C4-2B (cell line): Measurements from ENCODE around the gene SYT1.

Experiments used
- ZFX ChIP-seq: fragments of 450-650 bp; IDR thresholded peaks from 2 replicates; pipeline ENCODE4 v1.6.1; 2017
- TF ChIP-seq, protein P1 (sequence below): fragments of 450-650 bp; conservative IDR thresholded peaks from 2 replicates; pipeline ENCODE4 v1.5.1; 2017; ENCODE audit warnings: mild to moderate bottlenecking

DNA sequence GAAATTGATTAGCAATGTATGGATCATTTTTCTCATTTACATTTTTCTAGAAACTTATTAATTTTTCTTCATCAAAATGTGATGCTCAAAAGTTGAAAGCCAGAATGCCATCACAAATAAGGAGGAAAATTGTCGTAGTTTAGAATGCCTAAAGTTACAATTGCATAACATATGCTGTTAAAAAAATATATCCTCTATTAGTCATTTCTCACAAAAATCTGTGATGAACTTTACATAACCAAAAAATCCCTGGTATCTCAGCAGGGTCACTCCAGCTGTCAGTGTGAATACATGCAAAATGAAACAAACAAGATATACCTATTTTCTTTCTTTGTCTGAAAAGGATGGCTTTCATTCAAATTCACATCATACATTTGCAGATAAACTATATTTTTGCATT lies 467.3 kb downstream of the SYT1 start:
- TF ChIP-seq, protein P1, sequence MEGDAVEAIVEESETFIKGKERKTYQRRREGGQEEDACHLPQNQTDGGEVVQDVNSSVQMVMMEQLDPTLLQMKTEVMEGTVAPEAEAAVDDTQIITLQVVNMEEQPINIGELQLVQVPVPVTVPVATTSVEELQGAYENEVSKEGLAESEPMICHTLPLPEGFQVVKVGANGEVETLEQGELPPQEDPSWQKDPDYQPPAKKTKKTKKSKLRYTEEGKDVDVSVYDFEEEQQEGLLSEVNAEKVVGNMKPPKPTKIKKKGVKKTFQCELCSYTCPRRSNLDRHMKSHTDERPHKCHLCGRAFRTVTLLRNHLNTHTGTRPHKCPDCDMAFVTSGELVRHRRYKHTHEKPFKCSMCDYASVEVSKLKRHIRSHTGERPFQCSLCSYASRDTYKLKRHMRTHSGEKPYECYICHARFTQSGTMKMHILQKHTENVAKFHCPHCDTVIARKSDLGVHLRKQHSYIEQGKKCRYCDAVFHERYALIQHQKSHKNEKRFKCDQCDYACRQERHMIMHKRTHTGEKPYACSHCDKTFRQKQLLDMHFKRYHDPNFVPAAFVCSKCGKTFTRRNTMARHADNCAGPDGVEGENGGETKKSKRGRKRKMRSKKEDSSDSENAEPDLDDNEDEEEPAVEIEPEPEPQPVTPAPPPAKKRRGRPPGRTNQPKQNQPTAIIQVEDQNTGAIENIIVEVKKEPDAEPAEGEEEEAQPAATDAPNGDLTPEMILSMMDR = no peak
- no peak for TF ChIP-seq ZFX
